HepG2 (cell line): ENCODE data around the gene ZNF451. TPM values are rescaled to one million over a fixed set of nuclear protein-coding genes. Genes with fewer than 3 reads are reported as not detected.

Source experiments
- ARID5B ChIP-seq: IDR thresholded peaks from 2 replicates; pipeline ENCODE4 v1.4.0; 2020; ENCODE audit warnings: mild to moderate bottlenecking, missing genetic modification reagents
- ATF5 ChIP-seq: sonication (generic); formaldehyde crosslinking; IDR thresholded peaks from 2 replicates; pipeline ENCODE4 v1.4.0; 2020; ENCODE audit warnings: mild to moderate bottlenecking, low read depth, missing genetic modification reagents
- CREB1 ChIP-seq, 2 experiments: fragments of 450-650 bp in 1 of 2; IDR thresholded peaks; 2 replicates each; pipeline ENCODE4 v1.6.1; 2016 to 2017; ENCODE audit warnings: control low read depth in 1 of 2, mild to moderate bottlenecking in 1 of 2, missing compliant biosample characterization in 1 of 2, missing genetic modification characterization in 1 of 2
- FLYWCH1 ChIP-seq: sonication (generic); formaldehyde crosslinking; IDR thresholded peaks from 2 replicates; pipeline ENCODE4 v1.8.1; 2023; ENCODE audit warnings: mild to moderate bottlenecking, missing genetic modification reagents
- MAF1 ChIP-seq: sonication (generic); formaldehyde crosslinking; IDR thresholded peaks from 2 replicates; pipeline ENCODE4 v1.5.0; 2020; ENCODE audit warnings: missing genetic modification reagents, borderline replicate concordance
- RAD21 ChIP-seq: fragments of 450-650 bp; formaldehyde crosslinking; IDR thresholded peaks from 2 replicates; pipeline ENCODE4 v1.5.0; 2020; ENCODE audit warnings: mild to moderate bottlenecking
- RXRB ChIP-seq: IDR thresholded peaks from 2 replicates; pipeline ENCODE4 v1.6.1; 2016; ENCODE audit warnings: borderline replicate concordance, missing genetic modification reagents, missing compliant biosample characterization
- TEAD2 ChIP-seq: sonication (generic); formaldehyde crosslinking; IDR thresholded peaks from 2 replicates; pipeline ENCODE4 v1.9.0; 2021; ENCODE audit warnings: missing genetic modification reagents
- TEAD3 ChIP-seq: optimal IDR thresholded peaks from 2 replicates; pipeline ENCODE3; 2016; ENCODE audit warnings: borderline replicate concordance
- ZNF225 ChIP-seq: sonication (generic); formaldehyde crosslinking; IDR thresholded peaks from 2 replicates; pipeline ENCODE4 v1.4.0; 2020; ENCODE audit warnings: mild to moderate bottlenecking, missing genetic modification reagents
- ZNF274 ChIP-seq: sonication (generic); formaldehyde crosslinking; IDR thresholded peaks from 2 replicates; pipeline ENCODE4 v1.5.1; 2020; ENCODE audit warnings: mild to moderate bottlenecking, missing genetic modification reagents
- ZNF577 ChIP-seq: sonication (generic); formaldehyde crosslinking; IDR thresholded peaks from 2 replicates; pipeline ENCODE4 v1.4.0; 2020; ENCODE audit warnings: mild to moderate bottlenecking, low read depth, missing genetic modification reagents, borderline replicate concordance
- ZNF800 ChIP-seq: sonication (generic); formaldehyde crosslinking; IDR thresholded peaks from 2 replicates; pipeline ENCODE4 v1.4.0; 2020; ENCODE audit warnings: missing genetic modification reagents
- ZNF850 ChIP-seq: sonication (generic); formaldehyde crosslinking; conservative IDR thresholded peaks from 2 replicates; pipeline ENCODE4 v1.9.0; 2021; ENCODE audit warnings: mild to moderate bottlenecking, missing genetic modification reagents
- ZSCAN21 ChIP-seq: sonication (generic); formaldehyde crosslinking; IDR thresholded peaks from 2 replicates; pipeline ENCODE4 v1.8.0; 2022; ENCODE audit warnings: mild to moderate bottlenecking, missing genetic modification reagents, moderate library complexity, borderline replicate concordance
- polyA plus RNA-seq, 8 experiments: library from polyadenylated mRNA; depleted of rRNA in 3 of 8; stranded (reverse) in 7 of 8; unstranded in 1 of 8; fragments of >200 nt; fragmentation: Illumina TruSeq in 4 of 8; extraction: Trizol in 4 of 8; gene quantifications; 2 replicates each; pipeline versions ENCODE4 v1.2.1 to v1.2.3, GENCODE V29; 2011 to 2016; ENCODE audit warnings: low read depth in 4 of 8, missing spikeins in 1 of 8, mixed read lengths in 1 of 8; ENCODE audit not compliant: insufficient read depth in 1 of 8
- total RNA-seq, 5 experiments: library from RNA; depleted of rRNA; stranded (reverse); fragments of >200 nt; fragmentation: Illumina TruSeq; extraction: Trizol; gene quantifications; 2 replicates each; pipeline ENCODE4 v1.2.3, GENCODE V29; 2016; ENCODE audit warnings: low read depth in 1 of 5
- TF ChIP-seq, protein P1 (sequence below): sonication (generic); formaldehyde crosslinking; conservative IDR thresholded peaks from 2 replicates; pipeline ENCODE4 v1.8.1; 2023; ENCODE audit warnings: missing genetic modification reagents
- TF ChIP-seq, protein P2 (sequence below): sonication (generic); formaldehyde crosslinking; IDR thresholded peaks from 2 replicates; pipeline ENCODE4 v1.4.0; 2020; ENCODE audit warnings: missing genetic modification reagents

Gene ZNF451
- total and polyA plus RNA-seq, 2 of the 13 experiments (the other 11 are each of a cell fraction or from before 2014, with no cell fraction given), result 32.1 to 65.7 TPM

GRCh38 chr6:57172136-57173055 is 82.4 kb downstream of the ZNF451 start, which contains the start of gene BAG2 (continued):
- TF ChIP-seq ATF5 (CRISPR knock-in tag) (0 out of 2 replicates have a peak, but pooled peaks have one; percentile 27), CREB1 (IDR thresholded peaks at IDR 0.05) (peak; percentile 80), CREB1 (CRISPR knock-in tag; IDR thresholded peaks at IDR 0.05) (0 out of 2 replicates have a peak, but pooled peaks have one; percentile 31), MAF1 (CRISPR knock-in tag) (peak; percentile 82), FLYWCH1 (no peak), ZNF274 (CRISPR knock-in tag) (peak; percentile 87; the same call in 1 of the 2 replicates), ARID5B (CRISPR knock-in tag) (peak; percentile 64), TEAD3 (CRISPR knock-in tag) (peak; percentile 66), TEAD2 (peak; percentile 81; the same call in 1 of the 2 replicates), ZNF577 (no peak), RAD21 (CRISPR knock-in tag) (peak; percentile 73; the same call in 1 of the 2 replicates), ZNF850 (CRISPR knock-in tag) (peak; percentile 93; the same call in 1 of the 2 replicates), ZNF800 (CRISPR knock-in tag) (peak; percentile 98), ZSCAN21 (CRISPR knock-in tag) (peak; percentile 92), RXRB (CRISPR knock-in tag) (peak; percentile 79), ZNF225 (CRISPR knock-in tag) (peak; percentile 86; the same call in 1 of the 2 replicates)
- TF ChIP-seq, protein P1, sequence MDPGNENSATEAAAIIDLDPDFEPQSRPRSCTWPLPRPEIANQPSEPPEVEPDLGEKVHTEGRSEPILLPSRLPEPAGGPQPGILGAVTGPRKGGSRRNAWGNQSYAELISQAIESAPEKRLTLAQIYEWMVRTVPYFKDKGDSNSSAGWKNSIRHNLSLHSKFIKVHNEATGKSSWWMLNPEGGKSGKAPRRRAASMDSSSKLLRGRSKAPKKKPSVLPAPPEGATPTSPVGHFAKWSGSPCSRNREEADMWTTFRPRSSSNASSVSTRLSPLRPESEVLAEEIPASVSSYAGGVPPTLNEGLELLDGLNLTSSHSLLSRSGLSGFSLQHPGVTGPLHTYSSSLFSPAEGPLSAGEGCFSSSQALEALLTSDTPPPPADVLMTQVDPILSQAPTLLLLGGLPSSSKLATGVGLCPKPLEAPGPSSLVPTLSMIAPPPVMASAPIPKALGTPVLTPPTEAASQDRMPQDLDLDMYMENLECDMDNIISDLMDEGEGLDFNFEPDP (CRISPR knock-in tag), result 0 out of 2 replicates have a peak, but pooled peaks have one; percentile 49
- TF ChIP-seq, protein P2, sequence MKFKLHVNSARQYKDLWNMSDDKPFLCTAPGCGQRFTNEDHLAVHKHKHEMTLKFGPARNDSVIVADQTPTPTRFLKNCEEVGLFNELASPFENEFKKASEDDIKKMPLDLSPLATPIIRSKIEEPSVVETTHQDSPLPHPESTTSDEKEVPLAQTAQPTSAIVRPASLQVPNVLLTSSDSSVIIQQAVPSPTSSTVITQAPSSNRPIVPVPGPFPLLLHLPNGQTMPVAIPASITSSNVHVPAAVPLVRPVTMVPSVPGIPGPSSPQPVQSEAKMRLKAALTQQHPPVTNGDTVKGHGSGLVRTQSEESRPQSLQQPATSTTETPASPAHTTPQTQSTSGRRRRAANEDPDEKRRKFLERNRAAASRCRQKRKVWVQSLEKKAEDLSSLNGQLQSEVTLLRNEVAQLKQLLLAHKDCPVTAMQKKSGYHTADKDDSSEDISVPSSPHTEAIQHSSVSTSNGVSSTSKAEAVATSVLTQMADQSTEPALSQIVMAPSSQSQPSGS, result peak; percentile 38
